Measurements from ENCODE around the gene GALNT2.

DNA sequence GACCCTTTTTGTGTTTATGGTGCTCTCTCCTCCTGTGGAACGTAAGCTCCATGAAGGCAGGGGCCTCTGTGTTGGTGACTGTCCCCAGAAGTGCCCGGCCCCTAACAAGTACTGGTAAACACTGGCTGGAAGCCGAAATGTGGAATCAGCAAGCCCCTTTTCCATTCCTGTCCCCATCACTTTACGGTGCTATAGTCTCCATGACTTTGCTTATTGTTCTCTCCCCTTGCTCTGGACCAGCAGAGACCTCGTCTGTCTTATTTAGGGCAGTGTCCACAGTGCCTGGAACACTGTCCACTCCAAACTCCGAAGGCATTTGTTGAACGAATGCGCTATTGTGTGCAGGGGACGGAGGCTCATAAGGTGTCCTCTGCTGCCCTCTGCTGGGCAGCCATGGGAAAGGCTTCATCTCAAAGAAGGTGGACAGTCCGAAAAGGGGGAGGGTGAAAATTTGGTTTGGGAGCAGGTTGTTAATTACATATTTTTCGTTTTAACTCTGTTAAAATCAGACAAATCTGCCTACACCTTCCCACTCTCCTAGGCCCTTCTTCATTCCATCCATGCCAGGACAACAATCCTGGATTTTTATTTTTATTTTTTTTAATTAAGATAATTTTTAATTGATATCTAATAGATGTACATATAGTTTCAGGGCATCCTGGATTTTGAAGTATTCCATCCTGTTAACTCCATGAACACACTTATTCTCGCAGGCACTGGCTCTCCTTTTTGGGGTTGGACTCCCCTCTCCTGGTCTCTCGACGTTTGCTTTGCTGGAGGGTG, 243.5 kb downstream of the GALNT2 start:
- TF ChIP-seq POLR2AphosphoS5 (IDR thresholded peaks at IDR 0.05; ENCODE audit: borderline replicate concordance, low read depth, low read length): no peak
- TF ChIP-seq EZH2 (IDR thresholded peaks at IDR 0.05): no peak
